Adipose tissue (tissue), 3 donors: Measurements from ENCODE around the gene CCL1. TPM values are rescaled to one million over a fixed set of nuclear protein-coding genes. Genes with fewer than 3 reads are reported as not detected.

ENCODE experiments used
- H3K27ac ChIP-seq: one replicate; pipeline ENCODE4 v1.5.1; 2013; ENCODE audit warnings: low read depth, low read length
- WGBS, 3 donors: extraction: QIAGEN DNeasy Blood & Tissue Kit; methylation state at CpG; one replicate each; pipeline ENCODE4 v1.1.7; 2013; 5-methylcytosine and 5-hydroxymethylcytosine counted together
- polyA plus RNA-seq, 3 donors: library from polyadenylated mRNA; stranded (reverse); fragments of 200-250 nt; gene quantifications; one replicate each; pipeline ENCODE4 v1.2.3, GENCODE V29; 2013
- donor health status: healthy with polysubstance abuse.
- donor health status: Bipolar disorder and iron deficiency.
- donor health status: healthy.

CCL1 gene
- polyA plus RNA-seq, 3 donors: not detected

GRCh38 chr17:34318474-34318873 lies 44.6 kb downstream of the CCL1 start:
- WGBS, 3 donors: 75 to 78% (median 77%) methylated on average over 3 of the region's 3 CpGs
- no peak overlapping the region for H3K27ac ChIP-seq

DNA sequence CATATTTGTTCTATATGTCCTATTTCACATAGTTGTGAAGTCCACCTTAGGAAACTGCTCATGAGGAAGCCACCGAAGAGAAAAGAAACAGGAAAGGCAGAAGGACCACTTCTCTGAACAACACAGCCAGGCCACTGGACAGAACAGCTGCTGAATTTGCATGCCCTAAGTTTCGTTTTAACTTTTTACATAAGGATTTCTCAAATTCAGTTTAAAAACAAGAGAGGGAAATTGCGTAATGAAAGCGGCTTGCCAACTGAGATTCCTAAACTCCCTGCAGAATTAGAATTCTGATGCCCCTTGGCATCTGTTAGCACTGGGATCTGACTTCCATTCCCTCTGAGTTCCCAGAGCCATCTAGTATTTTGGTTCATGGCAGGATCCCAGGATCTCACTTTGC lies 48.8 kb downstream of the CCL1 start:
- no peak overlapping the region for H3K27ac ChIP-seq
- 3 to 47% (median 15%) methylated on average over 4 of the region's 4 CpGs for WGBS, 3 donors

GRCh38 chr17:34313164-34313563 lies 49.9 kb downstream of the CCL1 start:
- 69 to 95% (median 87%) methylated on average over 4 of the region's 4 CpGs for WGBS, 3 donors
- no peak overlapping the region for H3K27ac ChIP-seq

GRCh38 chr17:34312080-34312479 lies 51.0 kb downstream of the CCL1 start:
- 40 to 44% (median 40%) methylated on average over 5 of the region's 5 CpGs for WGBS, 3 donors
- H3K27ac ChIP-seq: no peak overlapping the region

- no peak overlapping the region for H3K27ac ChIP-seq
- 73 to 80% (median 76%) methylated on average over 7 of the region's 7 CpGs for WGBS, 3 donors
Measured at GRCh38 chr17:34311291-34311690, 51.7 kb downstream of the CCL1 start.

Other genes starting within 250 kb of the CCL1 start
- gene CCL2, start 107.9 kb downstream of the CCL1 start, polyA plus RNA-seq: 100 to 1,000 TPM in 2 of 3 donors, 10 to 100 TPM in 1; 26.4 to 781 (median 278) TPM
- 1 to 10 TPM in 1 of 3 donors, under 1 TPM in 1, not detected in 1; 0.16 to 6.6 TPM for gene CCL7, start 93.0 kb downstream of the CCL1 start, polyA plus RNA-seq
- gene CCL11, start 77.5 kb downstream of the CCL1 start, polyA plus RNA-seq: 1 to 10 TPM in 2 of 3 donors, under 1 TPM in 1; 0.29 to 5.1 (median 2.2) TPM
- 1 to 10 TPM in 2 of 3 donors, under 1 TPM in 1; 0.32 to 7.2 (median 1.6) TPM for gene CCL8, start 43.8 kb downstream of the CCL1 start, polyA plus RNA-seq
- gene CCL13, start 6.8 kb downstream of the CCL1 start, polyA plus RNA-seq: 1 to 10 TPM in 2 of 3 donors, under 1 TPM in 1; 0.43 to 9.2 (median 6.8) TPM
- under 1 TPM; 0.08 to 0.22 (median 0.21) TPM for gene TMEM132E, start 216.3 kb upstream of the CCL1 start, polyA plus RNA-seq